HUES48 (cell line): Measurements from ENCODE around the gene CCL5.

Experiments
- H3K27ac ChIP-seq: one replicate; pipeline ENCODE4 v1.7.0; 2013; ENCODE audit warnings: low read depth, low read length, inconsistent platforms
- H3K27me3 ChIP-seq: 2 replicates; pipeline ENCODE4 v1.6.1; 2013; ENCODE audit warnings: mild to moderate bottlenecking, low read length; ENCODE audit not compliant: control insufficient read depth, insufficient read depth
- H3K36me3 ChIP-seq: 2 replicates; pipeline ENCODE4 v1.6.1; 2013; ENCODE audit warnings: low read length; ENCODE audit not compliant: control insufficient read depth, insufficient read depth
- H3K4me1 ChIP-seq: 2 replicates; pipeline ENCODE4 v1.6.1; 2013; ENCODE audit warnings: mild to moderate bottlenecking, low read length; ENCODE audit not compliant: control insufficient read depth, insufficient read depth
- H3K4me3 ChIP-seq: 2 replicates; pipeline ENCODE4 v1.5.1; 2013; ENCODE audit warnings: mild to moderate bottlenecking, low read depth, low read length
- H3K9ac ChIP-seq: 2 replicates; pipeline ENCODE4 v1.6.1; 2013; ENCODE audit warnings: mild to moderate bottlenecking, low read depth, low read length, moderate library complexity
- H3K9me3 ChIP-seq: 2 replicates; pipeline ENCODE4 v1.6.1; 2013; ENCODE audit warnings: low read length; ENCODE audit not compliant: control insufficient read depth, insufficient read depth

Gene CCL5

GRCh38 chr17:35865412-35866340 lies 14.5 kb downstream of the CCL5 start:
- Histone ChIP-seq H3K27me3 (no peaks in the 10 kb centered on the region), H3K4me1 (no peaks in the 10 kb centered on the region), H3K9ac (no peak overlapping the region), H3K9me3 (no peaks in the 10 kb centered on the region), H3K27ac (no peak overlapping the region), H3K4me3 (no peak overlapping the region), H3K36me3 (no peaks in the 10 kb centered on the region)

- Histone ChIP-seq H3K27me3 (no peaks in the 10 kb centered on the region), H3K27ac (no peak overlapping the region), H3K4me1 (no peaks in the 10 kb centered on the region), H3K9me3 (no peaks in the 10 kb centered on the region), H3K36me3 (no peaks in the 10 kb centered on the region), H3K4me3 (no peak overlapping the region), H3K9ac (no peak overlapping the region)
These were observed 15.3 kb downstream of the CCL5 start for GRCh38 chr17:35864853-35865252.

GRCh38 chr17:35856603-35857002 lies 23.6 kb downstream of the CCL5 start:
- H3K4me1 ChIP-seq: no peaks in the 10 kb centered on the region
- H3K9me3 ChIP-seq: no peaks in the 10 kb centered on the region
- no peaks in the 10 kb centered on the region for H3K27me3 ChIP-seq
- no peak overlapping the region for H3K9ac ChIP-seq
- H3K36me3 ChIP-seq: peaks cover 22% of the 10 kb centered on the region; the same call in 1 of the 2 replicates
- no peak overlapping the region for H3K27ac ChIP-seq
- H3K4me3 ChIP-seq: no peak overlapping the region

GRCh38 chr17:35855965-35856364 lies 24.2 kb downstream of the CCL5 start:
- Histone ChIP-seq H3K4me1 (no peaks in the 10 kb centered on the region), H3K27me3 (no peaks in the 10 kb centered on the region), H3K4me3 (no peak overlapping the region), H3K9me3 (no peaks in the 10 kb centered on the region), H3K36me3 (peaks cover 22% of the 10 kb centered on the region; the same call in 1 of the 2 replicates), H3K9ac (no peak overlapping the region), H3K27ac (no peak overlapping the region)

GRCh38 chr17:35849469-35850348 lies 30.5 kb downstream of the CCL5 start:
- H3K36me3 ChIP-seq: peaks cover 56% of the 10 kb centered on the region

GRCh38 chr17:35847633-35848373 lies 32.4 kb downstream of the CCL5 start:
- Histone ChIP-seq H3K27ac (no peak overlapping the region), H3K36me3 (peaks cover 71% of the 10 kb centered on the region), H3K27me3 (no peaks in the 10 kb centered on the region), H3K4me1 (no peaks in the 10 kb centered on the region), H3K4me3 (no peak overlapping the region), H3K9ac (no peak overlapping the region), H3K9me3 (no peaks in the 10 kb centered on the region)

More at GRCh38 chr17:35849469-35850348, 30.5 kb downstream of the CCL5 start:
- Histone ChIP-seq H3K9ac (no peak overlapping the region), H3K27me3 (no peaks in the 10 kb centered on the region), H3K4me3 (no peak overlapping the region), H3K4me1 (no peaks in the 10 kb centered on the region), H3K9me3 (no peaks in the 10 kb centered on the region), H3K27ac (no peak overlapping the region)

GRCh38 chr17:35847006-35847405 lies 33.2 kb downstream of the CCL5 start:
- Histone ChIP-seq H3K27ac (no peak overlapping the region), H3K4me3 (no peak overlapping the region), H3K4me1 (no peaks in the 10 kb centered on the region), H3K9ac (no peak overlapping the region), H3K9me3 (no peaks in the 10 kb centered on the region), H3K27me3 (no peaks in the 10 kb centered on the region), H3K36me3 (peaks cover 74% of the 10 kb centered on the region)

GRCh38 chr17:35846055-35846809 lies 33.9 kb downstream of the CCL5 start:
- Histone ChIP-seq H3K36me3 (peaks cover 82% of the 10 kb centered on the region), H3K4me1 (no peaks in the 10 kb centered on the region), H3K27ac (no peak overlapping the region), H3K27me3 (no peaks in the 10 kb centered on the region), H3K4me3 (no peak overlapping the region), H3K9me3 (no peaks in the 10 kb centered on the region), H3K9ac (no peak overlapping the region)

- Histone ChIP-seq H3K27ac (no peak overlapping the region), H3K36me3 (peaks cover 91% of the 10 kb centered on the region), H3K27me3 (no peaks in the 10 kb centered on the region), H3K9ac (no peak overlapping the region), H3K9me3 (no peaks in the 10 kb centered on the region), H3K4me1 (no peaks in the 10 kb centered on the region), H3K4me3 (no peak overlapping the region)
These were observed 35.6 kb downstream of the CCL5 start for GRCh38 chr17:35844547-35844946.

- no peaks in the 10 kb centered on the region for H3K4me1 ChIP-seq
- no peak overlapping the region for H3K9ac ChIP-seq
- H3K4me3 ChIP-seq: no peak overlapping the region
- no peak overlapping the region for H3K27ac ChIP-seq
- no peaks in the 10 kb centered on the region for H3K27me3 ChIP-seq
- H3K36me3 ChIP-seq: peaks cover 98% of the 10 kb centered on the region
- H3K9me3 ChIP-seq: no peaks in the 10 kb centered on the region
These were observed 36.5 kb downstream of the CCL5 start for GRCh38 chr17:35843698-35844097.
